HepG2 (cell line): ENCODE measurements around the gene KATNB1. TPM values are rescaled to one million over a fixed set of nuclear protein-coding genes. Genes with fewer than 3 reads are reported as not detected.

Source experiments
- CEBPG ChIP-seq: IDR thresholded peaks from 2 replicates; pipeline ENCODE4 v1.6.1; 2016
- E2F5 ChIP-seq: sonication (generic); formaldehyde crosslinking; conservative IDR thresholded peaks from 2 replicates; pipeline ENCODE4 v1.4.0; 2020; ENCODE audit warnings: missing genetic modification reagents
- FOXK2 ChIP-seq: fragments of 450-650 bp; IDR thresholded peaks from 2 replicates; pipeline ENCODE4 v1.6.1; 2016
- JUN ChIP-seq: sonication (generic); formaldehyde crosslinking; IDR thresholded peaks from 2 replicates; pipeline ENCODE4 v1.4.0; 2020; ENCODE audit warnings: mild to moderate bottlenecking, missing genetic modification reagents
- MAFG ChIP-seq: sonication (generic); formaldehyde crosslinking; IDR thresholded peaks from 2 replicates; pipeline ENCODE4 v1.5.1; 2020; ENCODE audit warnings: mild to moderate bottlenecking, missing genetic modification reagents
- MEIS1 ChIP-seq: sonication (generic); formaldehyde crosslinking; IDR thresholded peaks from 2 replicates; pipeline ENCODE4 v1.9.0; 2021; ENCODE audit warnings: mild to moderate bottlenecking, missing genetic modification reagents, moderate library complexity, borderline replicate concordance
- MTA1 ChIP-seq: sonication (generic); formaldehyde crosslinking; IDR thresholded peaks from 2 replicates; pipeline ENCODE4 v1.4.0; 2020; ENCODE audit warnings: missing genetic modification reagents, mild to moderate bottlenecking, borderline replicate concordance
- NR1H2 ChIP-seq: sonication (generic); formaldehyde crosslinking; IDR thresholded peaks from 2 replicates; pipeline ENCODE4 v1.8.1; 2022; ENCODE audit warnings: low read depth, missing genetic modification reagents, borderline replicate concordance
- U2AF2 ChIP-seq: fragments of 200-400 bp; formaldehyde crosslinking; IDR thresholded peaks from 2 replicates; pipeline ENCODE4 v1.6.1; 2017; ENCODE audit warnings: low read depth, mild to moderate bottlenecking, low read length
- XBP1 ChIP-seq: sonication (generic); formaldehyde crosslinking; IDR thresholded peaks from 2 replicates; pipeline ENCODE4 v1.5.0; 2020; ENCODE audit warnings: missing genetic modification reagents
- ZBTB46 ChIP-seq: sonication (generic); formaldehyde crosslinking; IDR thresholded peaks from 2 replicates; pipeline ENCODE4 v1.4.0; 2020; ENCODE audit warnings: mild to moderate bottlenecking, missing genetic modification reagents, borderline replicate concordance
- ZFYVE20 ChIP-seq: sonication (generic); formaldehyde crosslinking; IDR thresholded peaks from 2 replicates; pipeline ENCODE4 v1.8.0; 2023; ENCODE audit warnings: low read depth, mild to moderate bottlenecking, moderate library complexity, missing genetic modification reagents, borderline replicate concordance
- ZNF101 ChIP-seq: sonication (generic); formaldehyde crosslinking; IDR thresholded peaks from 2 replicates; pipeline ENCODE4 v1.4.0; 2020; ENCODE audit warnings: mild to moderate bottlenecking, low read depth, missing genetic modification reagents, borderline replicate concordance
- ZNF124 ChIP-seq: sonication (generic); formaldehyde crosslinking; IDR thresholded peaks from 2 replicates; pipeline ENCODE4 v1.4.0; 2020; ENCODE audit warnings: missing genetic modification reagents
- ZNF160 ChIP-seq: sonication (generic); formaldehyde crosslinking; IDR thresholded peaks from 2 replicates; pipeline ENCODE4 v1.8.0; 2022; ENCODE audit warnings: mild to moderate bottlenecking, inconsistent platforms, missing genetic modification reagents
- ZNF224 ChIP-seq: sonication (generic); formaldehyde crosslinking; IDR thresholded peaks from 2 replicates; pipeline ENCODE4 v1.5.0; 2020; ENCODE audit warnings: mild to moderate bottlenecking, missing genetic modification reagents
- ZNF331 ChIP-seq: sonication (generic); formaldehyde crosslinking; IDR thresholded peaks from 2 replicates; pipeline ENCODE4 v1.4.0; 2020; ENCODE audit warnings: missing genetic modification reagents
- ZNF501 ChIP-seq: sonication (generic); formaldehyde crosslinking; IDR thresholded peaks from 2 replicates; pipeline ENCODE4 v1.5.1; 2020; ENCODE audit warnings: mild to moderate bottlenecking, moderate library complexity, missing genetic modification reagents
- ZNF607 ChIP-seq: sonication (generic); formaldehyde crosslinking; IDR thresholded peaks from 2 replicates; pipeline ENCODE4 v1.5.1; 2020; ENCODE audit warnings: missing genetic modification reagents, mild to moderate bottlenecking, borderline replicate concordance
- ZNF781 ChIP-seq: sonication (generic); formaldehyde crosslinking; IDR thresholded peaks from 2 replicates; pipeline ENCODE4 v1.5.1; 2020; ENCODE audit warnings: borderline replicate concordance, mild to moderate bottlenecking, missing genetic modification reagents; ENCODE audit errors: not compliant biosample characterization
- polyA plus RNA-seq, 8 experiments: library from polyadenylated mRNA; depleted of rRNA in 3 of 8; stranded (reverse) in 7 of 8; unstranded in 1 of 8; fragments of >200 nt; fragmentation: Illumina TruSeq in 4 of 8; extraction: Trizol in 4 of 8; gene quantifications; 2 replicates each; pipeline versions ENCODE4 v1.2.1 to v1.2.3, GENCODE V29; 2011 to 2016; ENCODE audit warnings: low read depth in 4 of 8, missing spikeins in 1 of 8, mixed read lengths in 1 of 8; ENCODE audit not compliant: insufficient read depth in 1 of 8
- total RNA-seq, 5 experiments: library from RNA; depleted of rRNA; stranded (reverse); fragments of >200 nt; fragmentation: Illumina TruSeq; extraction: Trizol; gene quantifications; 2 replicates each; pipeline ENCODE4 v1.2.3, GENCODE V29; 2016; ENCODE audit warnings: low read depth in 1 of 5
- TF ChIP-seq, protein P1 (sequence below): IDR thresholded peaks from 2 replicates; pipeline ENCODE4 v1.6.1; 2016; ENCODE audit warnings: control low read depth
- TF ChIP-seq, protein P2 (sequence below): IDR thresholded peaks from 2 replicates; pipeline ENCODE4 v1.6.1; 2016; ENCODE audit warnings: missing genetic modification reagents, missing compliant biosample characterization

KATNB1 gene
- total and polyA plus RNA-seq, 2 of the 13 experiments (the other 11 are each of a cell fraction or from before 2014, with no cell fraction given): 31.5 to 43.5 TPM

DNA sequence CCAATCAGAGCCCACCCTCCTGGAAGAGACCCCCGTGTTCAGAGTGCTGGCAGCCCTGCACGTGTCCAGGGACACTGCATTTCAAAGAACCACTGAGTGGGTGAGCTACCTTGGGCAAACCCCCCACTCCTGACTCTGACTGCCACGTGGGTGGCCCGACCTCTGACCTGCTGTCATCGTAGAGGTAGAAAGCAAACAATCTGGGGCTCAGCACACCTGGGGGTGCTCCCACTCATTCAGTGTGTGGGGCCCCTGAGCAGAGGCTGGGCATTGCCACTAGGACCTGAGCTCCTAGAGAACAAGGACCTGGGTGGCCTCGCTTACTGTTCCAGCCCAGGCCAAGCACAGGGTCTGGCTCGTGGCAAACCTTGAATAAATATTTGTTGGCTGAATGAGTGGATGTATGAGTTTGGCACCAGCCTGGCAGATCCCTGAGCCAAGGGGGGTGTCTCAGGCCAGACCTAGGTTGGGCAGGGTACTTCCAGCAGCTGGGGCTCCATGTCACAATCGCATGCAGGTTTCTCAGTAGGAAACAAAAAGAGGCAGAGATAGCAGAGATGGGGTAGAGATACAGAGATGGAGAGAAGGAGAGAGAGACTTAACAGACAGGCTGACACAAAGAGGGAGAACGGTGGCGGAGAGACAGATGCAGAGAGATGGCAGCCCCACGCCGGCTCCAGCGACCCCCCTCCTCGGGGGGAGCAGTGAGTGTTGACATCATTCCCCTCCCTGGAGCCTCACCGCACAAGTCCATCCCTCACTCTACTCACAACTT lies 46.4 kb upstream of the KATNB1 start (continued):
- no peak for TF ChIP-seq ZBTB46 (CRISPR knock-in tag)
- TF ChIP-seq ZNF224: no peak
- TF ChIP-seq ZNF607 (CRISPR knock-in tag): no peak
- no peak for TF ChIP-seq ZNF501 (CRISPR knock-in tag)
- no peak for TF ChIP-seq XBP1 (CRISPR knock-in tag)
- 0 out of 2 replicates have a peak, but pooled peaks have one; percentile 43 for TF ChIP-seq MTA1 (CRISPR knock-in tag)
- no peak for TF ChIP-seq ZNF124 (CRISPR knock-in tag)
- no peak for TF ChIP-seq ZNF781 (CRISPR knock-in tag)
- TF ChIP-seq MAFG: no peak
- TF ChIP-seq NR1H2: no peak
- no peak for TF ChIP-seq U2AF2
- 0 out of 2 replicates have a peak, but pooled peaks have one; percentile 11 for TF ChIP-seq ZNF331
- no peak for TF ChIP-seq E2F5 (CRISPR knock-in tag)
- no peak for TF ChIP-seq ZNF160
- TF ChIP-seq MEIS1 (CRISPR knock-in tag): peak; percentile 64; the same call in 1 of the 2 replicates
- no peak for TF ChIP-seq CEBPG (CRISPR knock-in tag)
- TF ChIP-seq ZFYVE20 (CRISPR knock-in tag): no peak
- TF ChIP-seq, protein P1, sequence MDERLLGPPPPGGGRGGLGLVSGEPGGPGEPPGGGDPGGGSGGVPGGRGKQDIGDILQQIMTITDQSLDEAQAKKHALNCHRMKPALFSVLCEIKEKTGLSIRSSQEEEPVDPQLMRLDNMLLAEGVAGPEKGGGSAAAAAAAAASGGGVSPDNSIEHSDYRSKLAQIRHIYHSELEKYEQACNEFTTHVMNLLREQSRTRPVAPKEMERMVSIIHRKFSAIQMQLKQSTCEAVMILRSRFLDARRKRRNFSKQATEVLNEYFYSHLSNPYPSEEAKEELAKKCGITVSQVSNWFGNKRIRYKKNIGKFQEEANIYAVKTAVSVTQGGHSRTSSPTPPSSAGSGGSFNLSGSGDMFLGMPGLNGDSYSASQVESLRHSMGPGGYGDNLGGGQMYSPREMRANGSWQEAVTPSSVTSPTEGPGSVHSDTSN: no peak
- TF ChIP-seq ZNF101: no peak
- TF ChIP-seq, protein P2, sequence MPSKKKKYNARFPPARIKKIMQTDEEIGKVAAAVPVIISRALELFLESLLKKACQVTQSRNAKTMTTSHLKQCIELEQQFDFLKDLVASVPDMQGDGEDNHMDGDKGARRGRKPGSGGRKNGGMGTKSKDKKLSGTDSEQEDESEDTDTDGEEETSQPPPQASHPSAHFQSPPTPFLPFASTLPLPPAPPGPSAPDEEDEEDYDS (CRISPR knock-in tag): no peak
- no peak for TF ChIP-seq FOXK2
- no peak for TF ChIP-seq JUN (CRISPR knock-in tag)
